GM21619 (cell line): ENCODE data around the gene SHISA9.
"Not testable (repeated sequence)": the region's sequence is repeated elsewhere in the genome, so short reads cannot be mapped to it uniquely, and the experiment has no call there.

Source experiments
- ATAC-seq: cut with Tn5 transposase; IDR thresholded peaks from one replicate; pipeline ENCODE4 v1.9.1; 2021; ENCODE audit not compliant: unreplicated experiment

Gene SHISA9

DNA sequence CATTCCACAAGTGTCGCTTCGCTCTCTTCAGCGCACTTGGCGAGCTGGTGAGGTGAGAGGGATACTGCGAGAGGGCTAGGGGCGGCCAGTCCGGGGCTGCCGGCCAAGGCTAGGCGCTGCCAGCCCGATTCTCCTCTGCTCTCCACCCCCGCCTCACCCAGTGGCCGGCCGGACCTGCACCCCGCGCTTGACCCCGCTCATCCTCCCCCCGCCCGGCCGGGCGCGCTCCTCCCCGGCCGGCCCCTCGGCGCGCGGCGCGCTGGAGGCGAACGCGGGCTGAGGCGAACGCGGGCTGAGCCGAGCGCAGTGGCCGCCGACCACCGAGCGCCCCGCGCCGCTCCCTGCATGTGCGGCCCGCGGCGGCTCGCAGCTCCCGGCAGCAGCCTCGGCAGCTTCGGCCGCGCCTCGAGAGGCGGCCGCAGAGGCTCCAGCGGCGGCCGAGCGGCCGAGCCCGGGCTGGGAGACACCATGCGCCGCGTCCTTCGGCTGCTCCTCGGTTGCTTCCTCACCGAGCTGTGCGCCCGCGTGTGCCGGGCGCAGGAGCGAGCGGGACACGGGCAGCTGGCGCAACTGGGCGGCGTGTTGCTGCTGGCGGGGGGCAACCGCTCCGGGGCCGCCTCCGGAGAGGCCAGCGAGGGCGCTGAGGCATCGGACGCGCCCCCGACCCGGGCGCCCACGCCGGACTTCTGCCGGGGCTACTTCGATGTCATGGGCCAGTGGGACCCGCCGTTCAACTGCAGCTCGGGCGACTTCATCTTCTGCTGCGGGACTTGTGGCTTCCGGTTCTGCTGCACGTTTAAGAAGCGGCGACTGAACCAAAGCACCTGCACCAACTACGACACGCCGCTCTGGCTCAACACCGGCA is at the start of gene SHISA9:
SHISA9 (plus strand) TSS at position 2 of the 865 bp plus-strand sequence.
- no peak for ATAC-seq

DNA sequence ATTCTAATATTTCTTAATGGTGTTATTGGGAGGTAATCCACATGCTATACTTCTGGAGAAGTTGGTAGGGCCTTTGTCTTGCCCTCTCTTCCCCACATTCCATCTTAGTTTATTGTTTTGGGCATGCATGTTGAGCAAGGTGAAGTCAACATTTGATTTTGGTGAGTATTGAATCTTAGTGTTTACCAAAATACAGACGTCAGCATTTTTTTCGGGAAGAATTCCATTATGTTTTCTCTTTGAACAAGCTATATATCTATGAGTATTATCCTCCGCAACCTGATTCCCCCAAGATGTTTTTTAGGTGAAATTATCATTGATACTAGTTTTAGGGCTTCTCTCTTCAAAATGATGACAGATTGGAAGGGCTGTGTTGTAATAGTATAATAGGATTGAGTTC is 47.4 kb upstream of the SHISA9 start:
- no peak for ATAC-seq

DNA sequence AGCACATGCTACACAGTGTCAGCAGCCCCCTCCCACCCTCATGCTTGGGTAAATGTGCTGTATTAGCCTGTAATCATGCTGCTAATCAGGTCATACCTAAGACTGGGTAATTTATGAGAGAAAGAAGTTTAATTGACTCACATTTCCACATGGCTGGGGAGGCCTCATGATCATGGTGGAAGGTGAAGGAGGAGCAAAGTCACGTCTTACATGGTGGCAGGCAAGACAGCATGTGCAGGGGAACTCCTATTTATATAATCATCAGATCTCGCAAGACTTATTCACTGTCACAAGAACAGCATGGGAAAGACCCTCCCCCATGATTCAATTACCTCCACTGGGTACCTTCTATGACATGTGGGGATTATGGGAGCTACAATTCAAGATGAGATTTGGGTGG is 44.0 kb upstream of the SHISA9 start:
- ATAC-seq: not testable (repeated sequence)

DNA sequence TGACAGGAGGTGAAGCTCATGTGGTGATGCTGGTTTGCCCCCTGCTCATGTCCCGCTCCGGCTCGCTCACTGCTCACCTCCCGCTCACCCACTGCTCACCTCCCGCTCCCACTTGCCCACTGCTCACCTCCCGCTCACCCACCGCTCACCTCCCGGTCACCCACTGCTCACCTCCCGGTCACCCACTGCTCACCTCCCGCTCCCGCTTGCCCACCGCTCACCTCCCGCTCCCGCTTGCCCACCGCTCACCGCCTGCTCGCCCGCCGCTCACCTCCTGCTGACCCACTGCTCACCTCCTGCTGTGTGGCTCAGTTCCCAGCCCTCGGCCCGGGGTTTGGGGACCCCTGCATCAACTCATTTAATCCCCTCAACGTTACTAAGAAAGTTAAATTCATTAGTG is 39.1 kb upstream of the SHISA9 start:
- no peak for ATAC-seq

DNA sequence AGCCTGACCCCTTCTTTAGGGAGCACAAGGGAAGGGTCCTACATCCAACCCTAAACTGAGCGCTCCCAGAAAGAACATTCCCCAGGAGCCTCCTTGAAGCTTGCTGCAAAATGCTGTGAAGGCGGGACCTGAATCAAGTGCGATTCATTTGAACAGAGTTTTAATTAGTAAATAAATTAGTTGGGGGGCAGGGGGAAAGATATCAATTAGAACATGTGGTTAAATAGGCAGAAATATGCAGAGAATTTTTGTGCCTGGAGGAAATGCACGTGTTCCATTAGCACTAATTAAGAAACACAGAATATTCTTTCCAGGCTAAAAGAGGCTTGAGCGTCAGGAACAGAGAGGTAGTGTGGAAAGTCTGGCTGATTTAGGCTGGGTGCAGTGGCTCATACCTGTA is 38.5 kb upstream of the SHISA9 start:
- ATAC-seq: no peak

DNA sequence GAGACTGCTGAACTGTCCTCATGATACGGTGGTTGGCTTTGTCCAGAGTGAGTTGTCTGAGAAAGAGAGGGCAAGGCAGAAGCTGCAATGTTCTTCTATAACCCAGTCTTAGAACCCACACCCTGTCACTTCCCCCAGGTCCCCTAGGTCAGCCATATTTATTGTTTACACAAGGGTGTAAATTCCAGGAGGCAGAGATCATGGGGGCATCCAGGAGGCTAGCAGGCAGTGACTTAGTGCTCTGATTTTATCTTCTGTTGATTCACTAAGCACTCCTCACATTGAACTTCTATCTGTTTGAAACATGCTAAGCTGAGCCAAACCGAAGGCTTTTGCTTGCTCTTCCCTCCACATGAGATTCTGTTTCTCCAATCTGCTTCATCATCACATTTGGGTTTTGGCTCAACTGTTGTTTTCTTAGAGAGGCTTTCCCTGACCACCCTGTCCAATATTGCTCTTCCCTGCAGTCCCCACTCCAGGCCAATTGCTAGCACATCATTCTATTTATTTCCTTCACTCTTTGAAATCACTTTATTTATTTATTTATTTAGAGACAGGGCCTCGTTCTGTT is 34.3 kb upstream of the SHISA9 start:
- ATAC-seq: no peak

DNA sequence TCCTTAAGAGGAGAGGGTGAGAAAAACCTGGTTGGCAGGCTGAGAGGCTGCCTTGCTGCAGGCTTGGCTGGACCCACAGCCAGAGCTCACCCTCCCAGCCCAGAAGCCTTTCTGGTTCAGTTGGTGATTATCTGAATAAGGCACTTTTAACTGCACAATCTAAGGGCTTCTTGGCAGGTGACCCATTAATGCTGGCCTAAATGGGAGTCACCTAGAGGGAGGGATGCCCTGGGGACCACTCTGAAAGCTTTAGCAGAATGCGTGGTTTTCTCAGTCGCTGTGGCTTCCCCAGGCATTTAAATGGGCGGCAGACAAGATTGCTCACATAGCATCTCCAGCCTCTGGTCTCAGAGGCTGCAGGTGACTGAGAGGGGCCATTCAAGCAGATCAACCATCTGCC is 33.2 kb upstream of the SHISA9 start:
- ATAC-seq: no peak

DNA sequence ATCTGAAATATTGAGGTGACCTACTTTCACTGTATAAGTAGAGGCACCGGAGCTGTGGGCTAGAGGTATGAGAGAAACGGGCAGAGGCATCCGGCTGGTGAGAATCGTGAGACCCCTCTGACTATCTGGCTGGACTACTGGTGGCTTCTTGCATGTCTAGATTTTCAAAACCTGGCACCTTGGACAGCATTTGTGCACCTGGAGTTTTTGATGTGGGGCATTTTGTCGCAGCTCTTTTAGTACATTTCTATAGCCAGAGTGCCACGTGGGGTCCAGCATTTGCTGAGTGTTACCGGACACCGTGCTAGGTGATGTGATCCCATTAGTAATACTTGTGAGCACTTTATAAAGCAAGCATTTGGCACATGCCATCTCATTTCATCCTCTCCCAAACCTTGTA is 32.6 kb upstream of the SHISA9 start:
- no peak for ATAC-seq

DNA sequence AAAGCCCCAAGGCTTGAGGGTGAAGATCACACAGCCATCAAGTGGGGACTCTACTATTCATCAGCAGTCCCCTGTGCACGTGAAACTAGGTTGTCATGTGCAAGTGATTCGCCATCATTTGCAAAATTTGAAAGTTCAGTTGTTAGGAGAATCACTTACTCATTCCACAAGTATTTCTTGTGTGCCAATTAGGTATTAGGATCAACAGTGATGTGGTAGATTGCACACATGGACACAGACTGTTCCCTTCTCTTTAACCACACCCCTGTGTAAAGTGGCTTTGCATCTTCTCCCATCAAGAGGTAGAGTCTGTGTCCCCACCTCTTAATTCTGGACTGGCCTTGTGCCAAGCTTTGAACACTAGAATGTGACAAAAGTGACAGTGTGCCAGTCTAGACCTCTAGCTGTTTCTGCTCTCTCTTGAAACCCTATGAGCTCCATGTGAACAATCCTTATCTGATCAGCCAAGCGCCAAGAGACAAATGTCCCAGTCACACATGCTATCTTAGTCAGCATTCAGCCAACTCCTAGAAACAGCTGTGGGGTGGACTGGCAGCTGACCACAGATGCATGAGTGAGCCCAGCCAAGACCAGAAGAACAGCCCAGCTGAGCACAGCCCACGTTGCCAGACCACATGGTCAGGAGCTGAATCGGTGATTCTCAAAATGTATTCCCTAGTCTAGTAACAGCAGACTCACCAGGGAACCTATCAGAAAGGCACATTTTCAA is 31.5 kb upstream of the SHISA9 start:
- ATAC-seq: no peak

DNA sequence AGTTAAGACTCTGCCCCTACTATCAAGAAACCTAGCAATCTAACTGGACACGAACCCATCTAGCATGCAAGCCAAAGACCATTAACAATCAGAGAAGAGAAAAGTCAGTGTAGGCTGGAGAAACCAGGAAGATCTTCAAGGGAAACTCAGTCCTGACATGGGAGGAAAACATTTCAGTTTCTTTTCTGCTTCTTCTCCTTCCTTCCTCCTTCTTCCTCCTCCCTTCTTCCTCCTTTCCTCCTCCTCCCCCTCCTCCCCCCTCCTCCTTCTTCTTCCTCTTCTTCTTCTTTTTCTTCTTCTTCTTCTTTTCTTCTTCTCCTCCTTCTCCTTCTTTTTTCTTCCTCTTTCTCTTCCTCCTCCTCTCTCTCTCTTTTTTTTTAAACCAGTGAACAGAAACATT is 29.6 kb upstream of the SHISA9 start:
- ATAC-seq: no peak

DNA sequence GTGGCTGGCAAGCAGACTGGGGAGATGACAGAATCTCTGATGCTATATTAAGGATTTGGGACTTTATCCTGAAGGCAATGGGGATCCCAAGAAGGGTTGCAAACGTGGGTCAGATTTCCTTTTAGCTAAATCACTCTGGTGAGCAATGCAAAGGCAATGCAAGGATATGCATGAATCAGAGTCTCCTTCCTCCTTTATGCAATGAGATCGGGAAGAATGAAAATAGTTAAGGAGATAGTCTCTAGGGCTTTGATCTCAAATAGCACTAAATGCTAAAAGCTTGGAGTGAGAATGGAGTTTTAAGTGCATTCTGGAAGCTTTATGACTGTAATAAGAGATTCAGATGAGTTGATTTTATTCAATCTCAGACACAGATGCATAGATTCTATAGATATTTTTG is 27.2 kb upstream of the SHISA9 start:
- ATAC-seq: no peak

DNA sequence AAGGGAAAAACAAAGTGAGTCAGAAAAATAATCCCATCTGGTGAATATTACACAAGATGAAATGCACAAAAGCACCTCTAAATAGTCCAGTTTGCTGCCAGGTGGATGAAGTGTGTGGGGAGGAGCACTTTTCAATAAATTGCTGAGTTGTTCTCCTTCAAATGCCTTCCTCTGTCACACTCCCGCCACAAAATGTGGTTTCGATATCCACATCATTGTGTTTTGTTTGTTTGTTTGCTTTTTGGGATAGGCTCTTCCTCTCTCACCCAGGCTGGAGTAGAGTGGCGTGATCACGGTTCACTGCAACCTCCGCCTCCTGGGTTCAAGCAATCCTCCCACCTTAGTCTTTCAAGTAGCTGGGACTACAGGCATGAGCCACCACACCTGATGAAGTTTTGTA is 24.6 kb upstream of the SHISA9 start:
- ATAC-seq: no peak

DNA sequence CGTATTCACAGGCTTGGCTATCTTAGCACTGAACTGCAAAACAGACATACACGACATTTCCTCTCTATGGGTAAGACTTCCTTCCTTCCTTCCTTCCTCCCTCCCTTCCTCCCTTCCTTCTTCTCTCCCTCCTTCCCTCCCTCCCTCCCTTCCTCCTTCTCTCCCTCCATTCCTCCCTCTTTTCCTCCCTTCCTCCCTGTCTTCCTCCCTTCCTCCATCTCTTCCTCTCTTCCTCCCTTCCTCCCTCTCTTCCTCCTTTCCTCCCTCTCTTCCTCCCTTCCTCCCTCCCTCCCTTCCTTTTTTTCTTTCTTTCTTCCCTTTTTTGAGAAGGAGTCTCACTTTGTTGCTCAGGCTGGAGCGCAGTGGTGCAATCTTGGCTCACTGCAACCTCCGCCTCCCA is 22.4 kb upstream of the SHISA9 start:
- no peak for ATAC-seq

DNA sequence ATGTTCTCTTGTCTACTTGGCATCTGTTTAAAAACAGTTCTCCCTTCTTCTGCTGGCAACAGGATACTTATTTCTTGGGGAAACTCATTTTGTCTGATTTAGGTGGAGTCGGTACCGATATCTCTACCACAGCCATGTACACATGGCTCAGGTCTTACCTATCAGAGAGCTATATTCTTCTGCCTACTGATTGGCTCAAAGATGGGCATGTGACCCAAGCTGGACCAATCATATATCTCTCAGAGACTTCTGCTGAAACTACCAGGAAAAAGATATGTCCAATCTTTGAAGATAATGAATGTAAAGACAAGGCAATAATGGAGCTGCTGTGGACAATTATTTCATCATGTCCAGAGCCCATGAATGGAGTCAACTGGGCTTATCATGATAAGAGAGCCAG is 21.6 kb upstream of the SHISA9 start:
- no peak for ATAC-seq

DNA sequence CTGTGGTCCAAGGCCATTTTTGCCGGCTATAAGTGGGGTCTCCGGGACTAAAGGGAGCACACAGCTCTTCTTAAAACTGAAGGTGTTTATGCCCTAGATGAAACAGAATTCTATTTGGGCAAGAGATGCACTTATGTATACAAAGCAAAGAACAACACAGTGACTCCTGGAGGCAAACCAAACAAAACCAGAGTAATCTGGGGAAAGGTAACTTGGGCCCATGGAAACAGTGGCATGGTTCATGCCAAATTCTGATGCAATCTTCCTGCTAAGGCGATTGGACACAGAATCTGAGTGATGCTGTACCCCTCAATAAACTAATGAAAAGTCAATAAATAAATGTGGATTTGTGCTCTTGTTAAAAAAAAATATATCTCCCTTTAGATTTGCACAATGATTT is 20.2 kb upstream of the SHISA9 start:
- ATAC-seq: no peak

DNA sequence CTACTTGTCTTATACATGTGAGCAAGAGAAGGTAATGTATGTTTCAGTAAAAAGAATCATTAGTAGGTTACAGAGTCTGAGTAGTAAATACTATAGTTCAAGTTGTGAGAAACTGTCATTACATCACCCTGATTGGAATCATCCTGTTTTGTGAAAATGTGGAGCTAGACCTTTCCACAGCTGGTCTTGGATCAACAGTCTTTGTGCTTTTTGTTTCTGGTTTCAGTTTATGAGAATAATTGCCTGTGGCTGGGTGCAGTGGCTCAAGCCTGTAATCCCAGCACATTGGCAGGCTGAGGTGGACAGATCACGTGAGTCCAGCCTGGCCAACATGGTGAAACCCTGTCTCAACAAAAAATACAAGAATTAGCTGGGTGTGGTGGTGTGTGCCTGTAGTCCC is 19.7 kb upstream of the SHISA9 start:
- ATAC-seq: no peak

DNA sequence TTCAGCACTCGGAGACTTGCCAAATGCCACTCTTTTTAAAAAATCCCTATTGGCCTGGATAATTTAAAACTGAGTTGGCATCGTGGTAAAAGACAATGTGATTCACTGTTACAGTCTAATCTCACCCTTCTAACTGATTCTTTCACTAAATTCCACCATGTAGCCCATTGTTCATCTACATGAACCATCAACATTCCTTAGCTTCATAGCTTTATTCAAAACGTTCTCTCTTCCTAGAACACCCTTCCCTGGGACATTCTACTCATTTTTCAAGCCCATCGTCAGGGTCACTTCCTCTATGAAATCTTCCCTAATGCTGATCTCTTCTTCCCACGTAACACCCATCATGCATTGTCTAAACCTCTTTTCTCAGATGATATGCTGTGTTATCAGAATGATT is 15.7 kb upstream of the SHISA9 start:
- no peak for ATAC-seq

DNA sequence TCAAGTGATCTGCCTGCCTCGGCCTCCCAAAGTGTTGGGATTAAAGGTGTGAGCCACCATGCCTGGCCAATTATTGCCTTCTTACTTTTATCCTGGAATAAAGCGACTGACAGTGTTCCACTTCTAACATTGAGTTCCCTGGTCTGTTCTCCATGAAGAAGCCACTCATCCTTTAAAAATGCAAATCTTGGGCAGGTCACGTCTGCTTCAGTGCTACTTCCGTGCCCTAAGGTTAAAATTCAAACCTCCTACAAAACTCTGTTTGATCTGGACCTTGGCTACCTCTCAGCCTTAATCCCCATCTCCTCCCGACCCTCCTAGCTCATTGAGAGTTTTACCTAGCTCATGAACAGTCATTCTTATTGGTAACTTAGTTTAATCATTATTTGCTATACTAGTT is 9.6 kb upstream of the SHISA9 start:
- ATAC-seq: no peak

DNA sequence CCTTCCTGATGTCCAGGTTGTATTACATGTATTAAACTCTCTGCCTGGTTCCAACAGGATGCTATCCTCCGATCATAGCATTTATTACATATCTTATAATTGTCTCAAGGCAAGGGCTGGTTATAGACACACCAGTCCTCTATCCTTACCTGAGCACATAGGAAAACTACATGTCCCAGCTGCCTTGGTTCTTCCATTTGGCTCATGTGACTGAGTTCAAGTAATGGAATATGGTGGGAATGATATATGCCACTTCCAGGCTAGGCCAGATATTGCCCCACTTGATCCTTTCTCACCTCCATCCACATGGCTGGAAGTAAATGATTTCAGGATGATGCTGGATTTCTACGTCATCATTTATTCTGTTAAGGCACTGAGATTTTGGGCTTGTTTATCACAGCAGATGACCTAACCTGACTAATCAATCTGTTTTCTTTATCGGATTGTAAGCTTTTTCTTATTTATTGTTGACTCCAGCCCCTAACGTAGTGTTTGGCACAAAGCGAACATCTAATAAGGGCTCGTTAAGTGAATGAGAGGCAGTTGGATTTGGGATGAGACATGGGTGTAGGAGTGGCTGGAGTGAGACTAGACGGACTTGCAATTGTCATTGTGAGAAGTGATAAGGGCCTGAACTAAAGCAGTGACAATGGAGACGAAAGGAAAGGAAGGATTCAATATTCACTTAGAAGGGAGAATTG is 8.2 kb upstream of the SHISA9 start:
- ATAC-seq: no peak

DNA sequence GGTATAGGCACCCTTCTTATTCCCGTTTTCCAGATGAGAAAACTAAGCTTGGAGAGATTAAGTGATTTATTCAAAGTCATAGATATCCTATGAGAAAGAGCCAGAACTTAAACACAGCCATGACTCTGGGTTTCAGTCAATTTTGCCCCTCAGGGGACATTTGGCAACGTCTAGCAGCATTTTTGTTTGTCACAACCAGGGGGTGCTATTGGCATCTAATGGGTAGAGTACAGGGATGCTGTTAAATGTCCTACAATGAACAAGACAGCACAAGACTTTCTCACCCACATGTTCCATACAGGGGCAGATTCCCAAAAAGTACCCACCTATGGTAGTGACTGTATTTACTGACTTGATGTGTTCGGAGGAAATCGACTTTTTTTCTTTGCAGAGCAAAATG is 4.8 kb upstream of the SHISA9 start:
- no peak for ATAC-seq

DNA sequence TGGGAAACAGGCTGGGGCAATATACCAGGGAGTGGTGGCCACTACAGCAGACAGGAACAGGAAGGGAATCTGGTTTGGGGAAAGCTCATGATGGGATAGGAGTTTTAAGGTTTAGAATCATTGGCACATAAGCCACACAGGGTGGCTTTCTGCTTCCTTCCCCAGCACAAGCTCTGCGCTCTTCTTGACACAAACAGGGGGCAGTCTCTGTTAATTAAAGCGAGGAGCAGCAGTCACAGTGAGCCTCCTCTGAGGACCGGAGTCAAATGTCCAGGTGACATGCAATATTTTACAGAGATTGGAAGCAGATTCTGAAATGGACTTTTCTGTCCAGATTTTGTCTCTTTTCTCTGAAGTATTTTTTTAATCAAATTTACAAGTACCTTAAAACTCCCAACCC is 2.8 kb upstream of the SHISA9 start:
- ATAC-seq: no peak
